IMR-90 (cell line): Measurements from ENCODE around the gene RCHY1. TPM values are rescaled to one million over a fixed set of nuclear protein-coding genes. Genes with fewer than 3 reads are reported as not detected.

Experiments
- ATAC-seq: fragments of 200-7000 bp; cut with Tn5 transposase; 2 replicates; pipeline ENCODE4 v1.9.1; 2020; ENCODE audit warnings: low read depth, mild to moderate bottlenecking, moderate library complexity
- BruUV-seq: library from RNA; stranded (reverse); fragments of 400-500 nt; replicated peaks from 2 replicates; lab custom pipeline; 2021; lab: Mats Ljungman, UMichigan
- CTCF ChIA-PET: fragments of 300-600 bp; formaldehyde crosslinking; extraction: SDS; loops from one replicate; lab custom pipeline; 2021; ENCODE audit warnings: antibody characterized with exemption; lab: Yijun Ruan, JAX
- POLR2A ChIA-PET: fragments of 300-600 bp; sonication (Branson Sonifier 250); formaldehyde crosslinking; loops from one replicate; lab custom pipeline; 2022; ENCODE audit warnings: antibody characterized with exemption; ENCODE audit not compliant: unreplicated experiment; lab: Charles Lee
- DNase-seq: peaks from one replicate; pipeline ENCODE4 v3.0.0; 2013
- H2AFZ ChIP-seq: replicated peaks from 2 replicates; pipeline ENCODE3; 2013; ENCODE audit warnings: low read length, mild to moderate bottlenecking; ENCODE audit not compliant: poor library complexity
- H2AK5ac ChIP-seq: 2 replicates; pipeline ENCODE4 v1.6.1; 2013; ENCODE audit warnings: low read depth, low read length, inconsistent platforms
- H2AK9ac ChIP-seq: replicated peaks from 2 replicates; pipeline ENCODE3; 2013; ENCODE audit warnings: mild to moderate bottlenecking, low read depth, low read length, moderate library complexity; ENCODE audit not compliant: poor library complexity
- H2BK120ac ChIP-seq: 2 replicates; pipeline ENCODE4 v1.6.1; 2013; ENCODE audit warnings: low read depth, low read length, inconsistent platforms
- H2BK15ac ChIP-seq: 3 replicates; pipeline ENCODE4 v1.6.1; 2013; ENCODE audit warnings: low read depth, low read length, inconsistent platforms
- H2BK20ac ChIP-seq: 2 replicates; pipeline ENCODE4 v1.6.1; 2013; ENCODE audit warnings: low read depth, mild to moderate bottlenecking, inconsistent platforms, low read length, moderate library complexity
- H2BK5ac ChIP-seq: 2 replicates; pipeline ENCODE4 v1.6.1; 2013; ENCODE audit warnings: mild to moderate bottlenecking, low read depth, low read length, inconsistent platforms; ENCODE audit not compliant: poor library complexity, severe bottlenecking
- H3K14ac ChIP-seq: replicated peaks from 2 replicates; pipeline ENCODE4 v1.6.1; 2013; ENCODE audit warnings: low read depth, low read length, inconsistent platforms
- H3K18ac ChIP-seq: 2 replicates; pipeline ENCODE4 v1.6.1; 2013; ENCODE audit warnings: low read depth, low read length, control low read depth
- H3K23ac ChIP-seq: 2 replicates; pipeline ENCODE4 v1.6.1; 2013; ENCODE audit warnings: low read depth, low read length, inconsistent platforms
- H3K27ac ChIP-seq: 2 replicates; pipeline ENCODE4 v1.5.1; 2013; ENCODE audit warnings: mild to moderate bottlenecking, control low read depth, low read length; ENCODE audit not compliant: insufficient read depth
- H3K27me3 ChIP-seq: 2 replicates; pipeline ENCODE4 v1.6.1; 2013; ENCODE audit warnings: low read length; ENCODE audit not compliant: control insufficient read depth, insufficient read depth
- H3K36me3 ChIP-seq: 2 replicates; pipeline ENCODE4 v1.6.1; 2013; ENCODE audit warnings: low read length, mixed read lengths; ENCODE audit not compliant: control insufficient read depth, insufficient read depth
- H3K4ac ChIP-seq: 2 replicates; pipeline ENCODE4 v1.6.1; 2013; ENCODE audit warnings: low read depth, low read length, inconsistent platforms
- H3K4me1 ChIP-seq: 2 replicates; pipeline ENCODE4 v1.6.1; 2013; ENCODE audit warnings: low read length, mixed read lengths; ENCODE audit not compliant: control insufficient read depth, insufficient read depth
- H3K4me2 ChIP-seq: 2 replicates; pipeline ENCODE4 v1.6.1; 2013; ENCODE audit warnings: low read depth, mild to moderate bottlenecking, control low read depth, low read length, moderate library complexity
- H3K4me3 ChIP-seq: 2 replicates; pipeline ENCODE4 v1.5.1; 2013; ENCODE audit warnings: low read depth, mild to moderate bottlenecking, control low read depth, low read length, moderate library complexity; ENCODE audit not compliant: insufficient read depth
- H3K56ac ChIP-seq: 2 replicates; pipeline ENCODE4 v1.6.1; 2013; ENCODE audit warnings: low read length, inconsistent platforms; ENCODE audit not compliant: insufficient read depth; ENCODE audit errors: extremely low read depth
- H3K79me1 ChIP-seq, 2 experiments: 2 replicates each; pipeline ENCODE4 v1.6.1; 2013; ENCODE audit warnings: low read length in 2 of 2, inconsistent platforms in 1 of 2, low read depth in 1 of 2
- H3K9ac ChIP-seq: 2 replicates; pipeline ENCODE4 v1.6.1; 2013; ENCODE audit warnings: low read depth, low read length, control low read depth
- H3K9me1 ChIP-seq: 2 replicates; pipeline ENCODE4 v1.6.1; 2013; ENCODE audit warnings: low read length, inconsistent platforms; ENCODE audit not compliant: insufficient read depth
- H3K9me3 ChIP-seq: 2 replicates; pipeline ENCODE4 v1.6.1; 2013; ENCODE audit warnings: low read length; ENCODE audit not compliant: control insufficient read depth, insufficient read depth
- H4K20me1 ChIP-seq: 2 replicates; pipeline ENCODE4 v1.6.1; 2013; ENCODE audit warnings: low read length, inconsistent platforms; ENCODE audit not compliant: insufficient read depth
- H4K5ac ChIP-seq: 2 replicates; pipeline ENCODE4 v1.6.1; 2013; ENCODE audit warnings: mild to moderate bottlenecking, low read depth, low read length, control low read depth
- H4K8ac ChIP-seq, 2 experiments: 2 replicates each; pipeline ENCODE4 v1.6.1; 2013; ENCODE audit warnings: low read depth in 2 of 2, low read length in 2 of 2, control low read depth in 1 of 2, inconsistent platforms in 1 of 2
- H4K91ac ChIP-seq: 2 replicates; pipeline ENCODE4 v1.6.1; 2013; ENCODE audit warnings: low read depth, low read length, inconsistent platforms; ENCODE audit not compliant: insufficient read depth
- BHLHE40 ChIP-seq: fragments of 150-350 bp; IDR thresholded peaks from 2 replicates; pipeline ENCODE4 v1.6.1; 2016; ENCODE audit warnings: mild to moderate bottlenecking, low read depth, low read length
- NFE2L2 ChIP-seq: fragments of 150-350 bp; IDR thresholded peaks from 2 replicates; pipeline ENCODE4 v1.6.1; 2016; ENCODE audit warnings: low read depth, mild to moderate bottlenecking, low read length
- WGBS, 2 experiments: methylation state at CpG; one replicate each; pipeline versions ENCODE4 v1.1.5 to v1.1.7; 2013; ENCODE audit warnings: missing lambda C conversion rate in 2 of 2; ENCODE audit not compliant: insufficient read length in 1 of 2; ENCODE audit errors: extremely low coverage in 2 of 2; 5-methylcytosine and 5-hydroxymethylcytosine counted together
- dilution Hi-C: fragments of 300-500 bp; cut with HindIII; formaldehyde crosslinking; loops from one replicate; pipeline ENCODE4 v1.14.3; 2018; ENCODE audit warnings: low sequenced_read_pairs; ENCODE audit not compliant: unreplicated experiment
- in situ Hi-C: fragments of 300-500 bp; cut with MboI; formaldehyde crosslinking; loops from 3 replicates; pipeline ENCODE4 v1.14.3; 2019; ENCODE audit warnings: low sequenced_read_pairs, inconsistent platforms, mixed read lengths
- intact Hi-C: fragments of 100-400 bp; cut with micrococcal nuclease; formaldehyde crosslinking; loops from 2 replicates; pipeline ENCODE4 v1.10.0; 2022
- polyA plus RNA-seq, 3 experiments: library from polyadenylated mRNA; depleted of rRNA; stranded (reverse); fragments of >200 nt; gene quantifications; 2 replicates each; pipeline ENCODE4 v1.2.3, GENCODE V29; 2012; ENCODE audit warnings: low replicate concordance in 1 of 3
- total RNA-seq: library from RNA; depleted of rRNA; stranded (reverse); fragments of >200 nt; gene quantifications from 2 replicates; pipeline ENCODE4 v1.2.3, GENCODE V29; 2012
- TF ChIP-seq, protein P1 (sequence below): conservative IDR thresholded peaks from 2 replicates; pipeline ENCODE4 v1.5.1; 2012; ENCODE audit warnings: mild to moderate bottlenecking, low read depth, low read length, improper control_type of control experiment
- TF ChIP-seq, protein P2 (sequence below): fragments of 150-350 bp; IDR thresholded peaks from 2 replicates; pipeline ENCODE4 v1.6.1; 2016; ENCODE audit warnings: low read depth, mild to moderate bottlenecking, low read length, moderate library complexity, borderline replicate concordance

Gene RCHY1
- total and polyA plus RNA-seq, 2 of the 4 experiments (the other 2 are of a cell fraction) = 20.1 to 22.4 TPM

DNA sequence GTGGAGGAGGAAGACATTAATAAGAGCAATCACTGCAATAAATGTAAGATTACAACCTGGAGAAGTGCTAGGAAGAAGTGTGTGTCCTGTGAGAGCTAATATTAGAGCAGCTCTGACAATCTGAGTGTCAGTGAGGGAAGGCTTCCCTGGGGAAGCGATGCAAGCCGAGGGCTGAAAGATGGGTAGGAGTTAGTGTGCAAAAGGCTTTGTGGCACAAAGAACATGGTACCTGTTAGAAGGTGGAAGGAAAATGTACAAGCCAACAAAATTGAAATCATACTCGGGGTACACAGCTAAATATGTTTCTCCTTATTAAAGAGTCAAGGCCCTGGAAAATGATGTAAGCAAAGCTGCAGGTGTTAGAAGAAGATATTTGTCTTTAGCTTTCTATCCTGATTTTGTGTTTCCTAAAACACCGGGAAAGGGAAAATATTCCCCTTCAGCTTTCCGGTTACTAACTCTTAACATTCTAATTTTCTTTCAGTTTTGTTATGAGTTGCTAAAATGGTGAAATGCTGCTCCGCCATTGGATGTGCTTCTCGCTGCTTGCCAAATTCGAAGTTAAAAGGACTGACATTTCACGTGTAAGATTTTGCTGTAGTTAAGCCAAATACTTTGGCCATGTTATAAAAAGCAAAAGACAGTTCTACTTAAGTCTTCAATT is 878 bp upstream of the RCHY1 start:
- H3K9me1 ChIP-seq = no peaks in the 10 kb centered on the region; the same call in 1 of the 2 replicates
- H2BK20ac ChIP-seq = no peak overlapping the region
- H3K56ac ChIP-seq = peak overlapping the region; percentile 89
- ATAC-seq (peak; percentile 1; the same call in 1 of the 2 replicates), DNase-seq (no peak)
- peaks cover 5% of the 10 kb centered on the region for H3K36me3 ChIP-seq
- in situ Hi-C loops = no loop called here
- peak overlapping the region; percentile 80 for H3K4me2 ChIP-seq
- H2AK5ac ChIP-seq = peak overlapping the region; percentile 37; the same call in 1 of the 2 replicates
- no CpG with 5 or more reads among the region's 9 CpGs for WGBS, 2 experiments
- H2BK5ac ChIP-seq = peak overlapping the region; percentile 94
- intact Hi-C loops = no loop called here
- peak overlapping the region; percentile 71 for H4K5ac ChIP-seq
- no peaks in the 10 kb centered on the region; the same call in 1 of the 2 replicates for H4K20me1 ChIP-seq
- BruUV-seq = no TSS peak
- H4K91ac ChIP-seq = peak overlapping the region; percentile 54; the same call in 1 of the 2 replicates
- peaks cover 32 to 44% of the 10 kb centered on the region in 2 experiments for H3K79me1 ChIP-seq
- ChIA-PET CTCF (no interaction called here), POLR2A (interaction anchor here (0.6 kb wide), 1 partner anchor 117 kb away, joined by 3 read pairs; no protein-coding TSS in a partner anchor)
- no peak overlapping the region for H2BK15ac ChIP-seq
- H3K27ac ChIP-seq = peak overlapping the region; percentile 44
- H4K8ac ChIP-seq = peak overlapping the region; percentile 96 to 98
- H3K4me1 ChIP-seq = peaks cover 4% of the 10 kb centered on the region; the same call in 1 of the 2 replicates
- dilution Hi-C loops = no loop called here
- H3K18ac ChIP-seq = peak overlapping the region; percentile 12; the same call in 1 of the 2 replicates
- H3K9me3 ChIP-seq = no peaks in the 10 kb centered on the region
- peak overlapping the region; percentile 70 for H3K14ac ChIP-seq
- peak overlapping the region; percentile 98 for H2AFZ ChIP-seq
- peak overlapping the region; percentile 79 for H3K9ac ChIP-seq
- H2AK9ac ChIP-seq = peak overlapping the region; percentile 19
- H3K4me3 ChIP-seq = peak overlapping the region; percentile 67
- peak overlapping the region; percentile 89; the same call in 1 of the 2 replicates for H2BK120ac ChIP-seq
- TF ChIP-seq NFE2L2 = no peak
- TF ChIP-seq, protein P1, sequence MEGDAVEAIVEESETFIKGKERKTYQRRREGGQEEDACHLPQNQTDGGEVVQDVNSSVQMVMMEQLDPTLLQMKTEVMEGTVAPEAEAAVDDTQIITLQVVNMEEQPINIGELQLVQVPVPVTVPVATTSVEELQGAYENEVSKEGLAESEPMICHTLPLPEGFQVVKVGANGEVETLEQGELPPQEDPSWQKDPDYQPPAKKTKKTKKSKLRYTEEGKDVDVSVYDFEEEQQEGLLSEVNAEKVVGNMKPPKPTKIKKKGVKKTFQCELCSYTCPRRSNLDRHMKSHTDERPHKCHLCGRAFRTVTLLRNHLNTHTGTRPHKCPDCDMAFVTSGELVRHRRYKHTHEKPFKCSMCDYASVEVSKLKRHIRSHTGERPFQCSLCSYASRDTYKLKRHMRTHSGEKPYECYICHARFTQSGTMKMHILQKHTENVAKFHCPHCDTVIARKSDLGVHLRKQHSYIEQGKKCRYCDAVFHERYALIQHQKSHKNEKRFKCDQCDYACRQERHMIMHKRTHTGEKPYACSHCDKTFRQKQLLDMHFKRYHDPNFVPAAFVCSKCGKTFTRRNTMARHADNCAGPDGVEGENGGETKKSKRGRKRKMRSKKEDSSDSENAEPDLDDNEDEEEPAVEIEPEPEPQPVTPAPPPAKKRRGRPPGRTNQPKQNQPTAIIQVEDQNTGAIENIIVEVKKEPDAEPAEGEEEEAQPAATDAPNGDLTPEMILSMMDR = no peak
- TF ChIP-seq, protein P2, sequence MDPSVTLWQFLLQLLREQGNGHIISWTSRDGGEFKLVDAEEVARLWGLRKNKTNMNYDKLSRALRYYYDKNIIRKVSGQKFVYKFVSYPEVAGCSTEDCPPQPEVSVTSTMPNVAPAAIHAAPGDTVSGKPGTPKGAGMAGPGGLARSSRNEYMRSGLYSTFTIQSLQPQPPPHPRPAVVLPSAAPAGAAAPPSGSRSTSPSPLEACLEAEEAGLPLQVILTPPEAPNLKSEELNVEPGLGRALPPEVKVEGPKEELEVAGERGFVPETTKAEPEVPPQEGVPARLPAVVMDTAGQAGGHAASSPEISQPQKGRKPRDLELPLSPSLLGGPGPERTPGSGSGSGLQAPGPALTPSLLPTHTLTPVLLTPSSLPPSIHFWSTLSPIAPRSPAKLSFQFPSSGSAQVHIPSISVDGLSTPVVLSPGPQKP = no peak
- TF ChIP-seq BHLHE40 = no peak
- H3K27me3 ChIP-seq = no peaks in the 10 kb centered on the region
- H3K4ac ChIP-seq = peak overlapping the region; percentile 96
- peak overlapping the region; percentile 61 for H3K23ac ChIP-seq
